GM19099 (cell line): Measurements from ENCODE around the gene CRTC1.

ENCODE experiments used
- POLR2A ChIP-seq: IDR thresholded peaks from 3 replicates; pipeline ENCODE4 v1.6.1; 2011; ENCODE audit warnings: low read depth; ENCODE audit not compliant: insufficient read length; ENCODE audit errors: extremely low read depth

CRTC1 gene

DNA sequence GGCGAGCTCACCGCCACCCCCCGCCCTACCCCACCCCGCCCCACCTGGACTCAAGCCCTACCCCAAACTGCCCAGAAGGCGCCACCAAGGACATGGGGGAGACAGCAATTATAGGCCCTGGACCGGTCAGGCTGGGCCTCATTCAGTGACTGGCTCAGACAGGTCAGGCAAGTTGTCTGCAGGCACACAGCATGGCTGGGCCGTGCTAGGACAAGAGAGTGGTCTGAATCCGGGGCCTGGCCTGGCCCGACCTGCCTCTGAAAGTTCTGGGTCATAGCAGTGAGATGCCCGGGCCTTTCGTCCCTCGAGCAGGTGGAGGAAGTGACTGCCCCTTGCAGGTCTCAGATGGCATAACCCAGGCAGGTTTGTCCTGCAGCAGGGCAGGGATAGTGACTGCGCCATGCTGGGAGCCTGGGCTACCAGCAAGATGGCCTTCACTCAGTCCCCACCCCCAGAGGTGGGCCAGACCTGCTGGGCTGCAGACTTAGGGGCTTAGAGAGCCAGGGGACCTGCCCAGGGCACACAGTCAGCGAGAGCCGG, 86.6 kb downstream of the CRTC1 start:
- TF ChIP-seq POLR2A, result no peak

DNA sequence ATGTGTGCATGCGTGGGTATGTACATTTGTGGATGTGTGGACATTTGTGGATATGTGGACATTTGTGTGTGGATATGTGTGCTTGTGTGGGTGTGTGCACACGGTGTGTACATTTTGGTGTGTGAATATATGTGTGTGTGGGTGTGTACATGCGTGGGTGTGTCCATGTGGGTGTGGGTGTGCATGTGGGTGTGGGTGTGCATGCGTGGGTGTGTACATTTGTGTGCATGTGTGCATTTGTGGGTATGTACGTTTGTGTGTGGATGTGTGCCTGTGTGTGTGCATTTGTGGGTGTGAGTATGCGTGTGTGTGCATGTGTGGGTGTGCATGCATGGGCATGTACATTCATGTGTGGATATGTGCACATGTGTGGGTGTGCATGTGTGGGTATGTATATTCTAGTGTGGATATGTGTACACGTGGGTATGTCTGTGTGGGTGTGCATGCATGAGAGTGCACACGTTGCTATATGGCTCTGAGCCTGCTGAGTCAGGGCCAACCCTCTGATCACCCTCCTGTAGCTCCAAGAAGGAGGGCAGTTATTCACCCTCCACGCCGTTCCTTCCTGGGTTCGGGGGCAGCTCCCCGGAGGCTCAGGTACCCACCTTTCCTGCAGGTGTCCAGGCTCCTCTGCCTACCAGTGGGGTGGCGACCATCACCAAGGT, 87.3 kb downstream of the CRTC1 start:
- no peak for TF ChIP-seq POLR2A

DNA sequence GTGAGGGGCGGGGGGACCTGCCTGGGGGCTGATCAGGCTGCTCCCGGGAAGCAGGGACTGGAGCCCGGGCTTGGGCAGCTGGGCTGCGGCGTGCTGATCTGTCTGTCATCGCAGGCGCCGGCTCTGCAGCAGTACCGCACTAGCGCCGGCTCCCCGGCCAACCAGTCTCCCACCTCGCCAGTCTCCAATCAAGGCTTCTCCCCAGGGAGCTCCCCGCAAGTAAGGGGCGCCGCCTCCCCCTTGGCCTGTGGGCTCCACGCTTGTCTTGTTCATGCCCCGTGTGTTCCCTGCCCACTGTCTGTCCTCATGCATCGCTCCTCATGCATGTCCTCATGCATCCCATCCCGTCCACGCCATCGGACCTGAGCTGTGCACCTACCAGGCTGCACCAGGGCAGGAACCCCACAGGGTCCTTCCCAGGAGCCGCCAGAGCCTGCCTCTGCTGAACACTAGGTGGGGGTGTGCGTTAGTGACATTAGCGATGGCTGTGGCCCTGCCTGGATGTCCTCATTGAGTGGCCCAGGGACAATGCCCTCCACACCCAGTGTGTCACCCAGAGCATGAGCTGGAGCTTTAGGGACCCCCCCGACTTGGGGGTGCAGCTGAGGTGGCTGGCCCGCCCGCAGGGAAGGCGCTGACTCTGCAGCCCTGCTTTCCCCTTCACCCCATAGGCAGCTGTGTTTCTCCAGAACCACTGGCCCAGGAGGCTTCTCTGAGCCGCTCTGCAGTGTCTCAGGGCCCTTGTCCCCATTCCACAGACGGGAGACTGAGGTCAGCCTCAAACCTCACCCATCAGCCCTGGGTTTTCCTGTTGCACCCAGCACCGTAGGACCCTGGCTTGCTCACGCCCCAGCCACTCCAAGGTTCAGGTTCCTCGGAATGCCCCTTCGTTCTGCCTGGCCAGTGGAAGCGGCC, 88.1 kb downstream of the CRTC1 start:
- no peak for TF ChIP-seq POLR2A

DNA sequence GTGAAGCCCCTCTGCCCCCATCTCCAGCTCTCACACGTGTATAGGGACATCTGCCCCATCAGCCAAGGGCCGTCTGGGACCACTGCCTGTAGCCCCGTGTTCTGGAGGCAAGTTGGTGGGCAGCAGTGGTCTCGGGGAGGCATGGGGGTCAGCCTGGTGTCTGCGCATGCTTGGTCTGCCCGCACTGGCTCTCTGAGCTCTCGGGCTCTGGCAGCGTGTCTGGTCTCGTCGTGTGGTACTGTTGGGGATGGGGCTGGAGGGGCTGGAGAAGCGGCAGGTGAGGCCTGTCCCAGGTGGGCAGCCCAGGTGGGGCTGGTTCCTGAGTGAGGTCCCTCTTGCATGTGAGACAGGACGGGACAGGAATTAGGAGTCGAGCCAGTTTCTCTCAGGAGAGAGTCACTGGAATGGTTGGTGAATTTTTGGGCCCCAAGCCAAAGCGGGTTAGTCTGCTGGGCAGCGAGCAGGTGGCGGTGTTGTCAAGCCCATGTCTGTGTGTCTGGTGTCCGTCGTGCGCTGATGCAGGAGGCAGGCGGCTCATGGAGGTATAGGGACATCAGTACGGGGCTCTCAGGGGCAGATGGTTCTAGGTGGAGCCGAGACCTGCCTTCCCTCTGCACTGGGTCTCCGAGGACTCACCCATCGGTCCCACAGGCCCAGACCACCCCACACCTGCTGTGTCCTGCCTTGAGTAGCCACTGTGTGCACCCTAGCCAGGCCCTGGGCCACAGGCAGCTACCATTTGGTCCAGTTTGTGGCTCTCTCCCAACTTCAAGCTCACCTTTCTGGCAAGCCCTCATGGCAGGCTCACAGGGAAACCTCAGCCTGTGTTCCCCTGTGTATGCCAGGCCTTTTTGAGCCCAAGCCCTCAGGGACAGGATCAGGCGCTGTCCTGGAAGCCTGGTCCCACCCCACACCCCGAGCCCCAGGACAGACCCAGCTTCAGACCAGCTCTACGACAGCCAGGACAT, 89.4 kb downstream of the CRTC1 start:
- TF ChIP-seq POLR2A, result no peak

DNA sequence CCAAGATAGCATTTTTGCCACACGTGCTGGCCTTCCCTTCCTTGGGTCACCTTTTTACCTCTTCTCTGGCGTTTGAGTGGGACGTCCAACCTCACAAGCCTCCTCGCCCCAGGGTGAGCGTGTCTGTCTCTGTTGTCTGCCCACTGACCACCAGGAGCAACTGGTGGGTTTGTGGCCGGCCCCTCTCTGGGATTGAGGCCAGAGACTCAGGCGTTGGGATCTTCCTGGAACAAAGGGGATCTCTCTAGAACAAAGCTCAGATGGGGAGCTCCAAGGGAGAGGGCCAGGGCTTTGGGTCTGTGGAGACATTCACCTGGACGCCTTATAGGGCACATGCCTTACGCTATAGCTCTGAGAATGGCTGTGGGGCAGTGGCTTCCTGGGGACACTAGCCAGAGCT, 90.2 kb downstream of the CRTC1 start:
- TF ChIP-seq POLR2A, result no peak

DNA sequence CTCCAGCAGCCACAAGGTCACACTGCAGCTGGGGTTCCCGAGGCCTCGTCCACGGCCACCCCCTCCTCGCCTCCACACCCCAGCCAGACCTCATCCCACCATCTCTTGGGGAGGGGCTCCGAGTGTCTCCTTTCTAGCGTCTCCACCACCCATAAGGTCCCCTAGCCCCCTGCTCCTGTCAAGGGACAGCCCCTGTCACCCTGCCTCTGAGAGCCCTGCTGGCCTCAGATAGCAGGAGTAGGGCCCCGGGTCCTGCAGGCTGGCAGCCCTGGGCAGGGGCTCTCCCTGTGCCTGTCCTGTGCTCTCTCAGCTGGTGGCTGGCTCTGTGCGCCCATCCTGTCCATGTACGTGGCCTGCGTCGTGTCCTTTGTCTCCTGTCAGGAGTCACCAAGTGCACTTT, 90.6 kb downstream of the CRTC1 start:
- no peak for TF ChIP-seq POLR2A

DNA sequence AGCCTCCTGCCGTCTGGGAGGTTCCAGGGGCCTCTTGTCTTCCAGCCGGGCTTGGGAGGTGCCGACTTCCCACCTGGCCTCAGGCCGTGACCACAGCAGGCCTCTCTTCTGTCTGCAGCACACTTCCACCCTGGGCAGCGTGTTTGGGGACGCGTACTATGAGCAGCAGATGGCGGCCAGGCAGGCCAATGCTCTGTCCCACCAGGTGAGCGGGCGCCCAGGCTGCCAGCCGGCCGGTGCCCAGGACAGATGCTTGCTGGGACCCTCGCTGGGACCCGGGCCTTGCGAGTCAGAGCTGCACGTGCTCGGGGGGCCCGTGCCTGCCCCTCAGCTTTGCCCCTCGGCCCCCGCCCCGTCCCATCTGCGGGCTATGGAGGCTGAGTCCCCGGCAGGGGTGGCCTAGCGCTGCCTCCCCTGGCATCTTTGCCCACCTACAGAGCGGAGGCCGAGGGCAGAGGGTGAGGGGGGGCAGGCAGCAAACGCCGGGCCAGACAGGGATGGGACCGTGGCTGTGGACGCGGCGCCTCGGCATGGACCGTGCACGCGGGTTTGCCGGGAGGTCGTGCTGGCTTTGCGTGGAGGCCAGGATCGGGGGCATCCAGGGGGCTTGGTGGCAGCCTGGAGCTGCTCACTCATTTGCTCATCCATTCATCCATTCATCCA, 91.4 kb downstream of the CRTC1 start:
- TF ChIP-seq POLR2A, result no peak

DNA sequence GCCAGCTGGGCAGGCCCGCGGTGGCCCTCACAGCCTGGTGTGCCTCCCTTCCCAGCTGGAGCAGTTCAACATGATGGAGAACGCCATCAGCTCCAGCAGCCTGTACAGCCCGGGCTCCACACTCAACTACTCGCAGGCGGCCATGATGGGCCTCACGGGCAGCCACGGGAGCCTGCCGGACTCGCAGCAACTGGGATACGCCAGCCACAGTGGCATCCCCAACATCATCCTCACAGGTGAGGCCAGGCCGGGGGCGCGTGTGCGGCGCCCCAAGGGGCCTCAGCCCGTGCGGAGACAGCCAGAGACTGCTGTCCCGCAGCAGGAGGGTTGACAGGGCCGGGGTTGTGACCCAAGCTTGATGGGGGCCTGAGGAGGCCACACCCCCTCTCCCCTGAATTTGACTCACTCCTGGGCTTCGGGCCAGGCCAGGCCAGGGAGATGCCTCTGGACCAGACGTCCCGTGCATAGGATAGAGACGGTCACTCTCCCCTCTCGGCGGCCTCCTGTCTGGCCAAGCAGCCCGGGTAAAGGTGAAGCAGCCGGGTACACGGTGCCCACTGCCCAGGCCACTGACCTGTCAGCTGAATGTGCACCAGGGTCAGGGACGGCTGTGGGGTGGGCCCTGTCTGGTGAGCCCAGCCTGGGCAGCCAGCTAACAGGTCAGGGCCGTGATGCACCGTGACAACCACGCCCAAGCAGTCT, 92.3 kb downstream of the CRTC1 start:
- TF ChIP-seq POLR2A, result no peak

DNA sequence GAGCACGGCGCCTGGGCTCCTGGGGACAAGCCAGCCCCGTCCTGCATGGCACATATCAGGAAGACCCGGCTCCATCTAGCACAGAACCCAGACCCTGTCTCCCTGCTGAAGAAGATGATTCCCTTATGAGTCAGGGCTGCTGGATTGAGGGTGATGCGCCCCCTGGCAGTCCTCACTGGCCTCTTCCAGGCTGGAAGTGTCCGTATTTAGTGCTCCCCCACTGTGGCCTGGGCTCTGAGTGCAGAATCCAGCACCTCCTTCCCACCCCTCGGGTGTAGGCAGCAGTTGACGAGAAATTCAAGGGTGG, 92.8 kb downstream of the CRTC1 start:
- no peak for TF ChIP-seq POLR2A

DNA sequence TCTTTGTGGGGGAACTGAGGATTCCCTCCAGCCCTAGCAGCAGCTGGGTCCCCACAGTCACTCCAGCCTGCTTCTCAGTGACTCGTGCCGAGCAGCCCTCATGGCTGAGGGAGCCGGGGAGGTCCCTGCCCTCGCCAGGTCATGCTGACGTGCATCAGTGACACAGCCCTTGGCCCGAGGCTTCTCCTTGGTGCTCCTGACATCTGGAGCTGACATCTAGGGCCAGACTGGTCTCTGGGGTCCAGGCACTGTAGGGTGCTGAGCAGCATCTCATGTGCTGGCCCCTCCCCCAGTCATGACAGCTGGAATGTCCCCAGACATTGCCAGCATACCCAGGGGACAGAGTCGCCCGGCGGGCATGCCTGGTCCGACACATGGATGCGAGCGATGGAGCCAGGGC, 93.3 kb downstream of the CRTC1 start:
- TF ChIP-seq POLR2A, result no peak

DNA sequence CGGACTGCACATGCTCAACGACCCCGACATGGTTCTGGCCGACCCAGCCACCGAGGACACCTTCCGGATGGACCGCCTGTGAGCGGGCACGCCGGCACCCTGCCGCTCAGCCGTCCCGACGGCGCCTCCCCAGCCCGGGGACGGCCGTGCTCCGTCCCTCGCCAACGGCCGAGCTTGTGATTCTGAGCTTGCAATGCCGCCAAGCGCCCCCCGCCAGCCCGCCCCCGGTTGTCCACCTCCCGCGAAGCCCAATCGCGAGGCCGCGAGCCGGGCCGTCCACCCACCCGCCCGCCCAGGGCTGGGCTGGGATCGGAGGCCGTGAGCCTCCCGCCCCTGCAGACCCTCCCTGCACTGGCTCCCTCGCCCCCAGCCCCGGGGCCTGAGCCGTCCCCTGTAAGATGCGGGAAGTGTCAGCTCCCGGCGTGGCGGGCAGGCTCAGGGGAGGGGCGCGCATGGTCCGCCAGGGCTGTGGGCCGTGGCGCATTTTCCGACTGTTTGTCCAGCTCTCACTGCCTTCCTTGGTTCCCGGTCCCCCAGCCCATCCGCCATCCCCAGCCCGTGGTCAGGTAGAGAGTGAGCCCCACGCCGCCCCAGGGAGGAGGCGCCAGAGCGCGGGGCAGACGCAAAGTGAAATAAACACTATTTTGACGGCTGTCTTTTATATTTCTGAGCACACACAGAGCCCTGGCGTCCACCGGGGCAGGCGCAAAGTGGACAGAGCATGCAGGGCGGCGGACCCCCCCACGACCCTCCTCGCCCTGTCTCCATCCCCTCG, 94.0 kb downstream of the CRTC1 start:
- TF ChIP-seq POLR2A, result no peak

DNA sequence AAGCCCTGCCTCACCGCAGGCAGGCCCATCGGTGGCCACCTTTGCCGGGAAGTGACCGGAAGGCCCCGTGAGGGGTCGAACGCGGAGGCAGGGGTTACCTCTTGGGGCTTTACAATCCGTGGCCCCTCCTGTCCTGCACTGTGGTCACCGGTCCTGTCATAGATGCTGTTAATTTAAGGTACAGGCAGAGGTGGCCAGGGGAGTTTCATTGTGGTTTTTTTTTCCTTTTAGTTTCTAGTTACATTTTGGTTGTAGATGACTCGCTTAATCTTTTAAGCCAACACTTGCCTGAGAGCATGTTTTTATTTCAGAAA, 94.6 kb downstream of the CRTC1 start:
- no peak for TF ChIP-seq POLR2A

DNA sequence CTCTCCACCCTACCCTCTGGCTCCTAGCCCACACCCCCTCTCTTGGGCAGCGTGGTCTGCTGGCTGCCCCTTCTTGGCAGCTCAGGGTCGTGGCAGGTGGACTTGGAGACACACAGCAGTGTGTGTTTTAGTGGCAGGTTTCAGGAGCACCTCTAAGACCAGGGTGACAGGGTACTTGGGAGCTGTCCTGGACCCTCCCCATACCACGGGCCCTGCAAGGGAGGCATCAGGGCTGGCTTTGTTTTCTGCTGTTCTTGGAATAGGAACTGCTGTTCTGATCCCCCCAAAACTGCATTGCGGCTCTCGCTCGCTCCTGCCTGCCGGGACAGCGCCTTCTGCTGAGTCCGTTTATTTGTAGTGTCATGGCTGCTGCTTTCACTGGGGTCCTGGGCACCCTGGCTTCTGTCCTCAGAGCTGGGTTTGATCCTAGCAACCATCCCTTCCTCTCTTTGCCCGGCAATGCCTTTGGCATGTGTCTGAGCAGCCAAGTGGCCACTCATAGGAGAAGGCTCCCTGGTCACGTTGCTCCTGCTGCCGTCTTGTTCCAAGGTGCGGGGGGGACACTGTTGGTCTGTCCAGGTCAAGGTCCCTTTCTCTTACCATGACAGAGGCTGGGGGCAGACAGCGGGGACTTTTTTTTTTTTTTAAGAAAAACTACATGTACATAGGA, 95.5 kb downstream of the CRTC1 start:
- TF ChIP-seq POLR2A, result no peak
